GM18870 (cell line): ENCODE results near the gene STPG2.
A peak's percentile ranks its signal among the peaks of the same experiment; 100 is the strongest.
"Not testable (repeated sequence)": the region's sequence is repeated elsewhere in the genome, so short reads cannot be mapped to it uniquely, and the experiment has no call there.

Source experiments
- ATAC-seq: cut with Tn5 transposase; IDR thresholded peaks from one replicate; pipeline ENCODE4 v1.9.1; 2021; ENCODE audit warnings: moderate library complexity; ENCODE audit not compliant: unreplicated experiment

STPG2 gene

GRCh38 chr4:97646997-97647396, 496.3 kb downstream of the STPG2 start:
- no peak for ATAC-seq

- no peak for ATAC-seq
These were observed 498.0 kb downstream of the STPG2 start for GRCh38 chr4:97645071-97645821.

- no peak for ATAC-seq
These were observed 500.1 kb downstream of the STPG2 start for GRCh38 chr4:97643179-97643578.

GRCh38 chr4:97639961-97640360, 503.3 kb downstream of the STPG2 start:
- no peak for ATAC-seq

- ATAC-seq: not testable (repeated sequence)
These were observed 509.4 kb downstream of the STPG2 start for GRCh38 chr4:97633831-97634230.

GRCh38 chr4:97627750-97628149, 515.5 kb downstream of the STPG2 start:
- no peak for ATAC-seq

GRCh38 chr4:97624204-97624603, 519.1 kb downstream of the STPG2 start:
- ATAC-seq: no peak

GRCh38 chr4:97605932-97606331, 537.3 kb downstream of the STPG2 start:
- no peak for ATAC-seq

GRCh38 chr4:97593248-97593647, 550.0 kb downstream of the STPG2 start:
- no peak for ATAC-seq

GRCh38 chr4:97590266-97590665, 553.0 kb downstream of the STPG2 start:
- ATAC-seq: no peak

- no peak for ATAC-seq
These were observed 553.6 kb downstream of the STPG2 start for GRCh38 chr4:97589481-97590196.

GRCh38 chr4:97587912-97588311, 555.4 kb downstream of the STPG2 start:
- ATAC-seq: no peak

- no peak for ATAC-seq
These were observed 558.0 kb downstream of the STPG2 start for GRCh38 chr4:97585274-97585673.

- no peak for ATAC-seq
These were observed 560.4 kb downstream of the STPG2 start for GRCh38 chr4:97582890-97583289.

- no peak for ATAC-seq
These were observed 566.3 kb downstream of the STPG2 start for GRCh38 chr4:97577004-97577403.

- ATAC-seq: no peak
These were observed 583.3 kb downstream of the STPG2 start for GRCh38 chr4:97560009-97560408.

GRCh38 chr4:97558204-97558778, 585.0 kb downstream of the STPG2 start:
- ATAC-seq: no peak

- ATAC-seq: not testable (repeated sequence)
These were observed 592.6 kb downstream of the STPG2 start for GRCh38 chr4:97550637-97551036.

GRCh38 chr4:97548943-97549583, 594.2 kb downstream of the STPG2 start:
- peak; percentile 75 for ATAC-seq

GRCh38 chr4:97548186-97548585, 595.1 kb downstream of the STPG2 start:
- ATAC-seq: peak; percentile 39

GRCh38 chr4:97531351-97531750, 611.9 kb downstream of the STPG2 start:
- no peak for ATAC-seq

GRCh38 chr4:97530676-97531075, 612.6 kb downstream of the STPG2 start:
- ATAC-seq: no peak
